Epithelial cell of prostate (primary cell): ENCODE measurements around the gene TNP2.

Experiments
- DNase-seq: peaks from one replicate; pipeline ENCODE4 v3.0.0-alpha.2; 2011; ENCODE audit warnings: low read depth, low spot score
- H3K27ac ChIP-seq: fragments of 450-650 bp; 2 replicates; pipeline ENCODE4 v1.5.1; 2017; ENCODE audit warnings: mild to moderate bottlenecking

Gene TNP2

GRCh38 chr16:11278681-11279628 is 9.8 kb upstream of the TNP2 start:
- no peak for DNase-seq
- H3K27ac ChIP-seq = no peak overlapping the region

- H3K27ac ChIP-seq = no peak overlapping the region
- no peak for DNase-seq
Observed at GRCh38 chr16:11277607-11278337, 8.6 kb upstream of the TNP2 start.

GRCh38 chr16:11276896-11277593 is 7.9 kb upstream of the TNP2 start:
- no peak overlapping the region for H3K27ac ChIP-seq

GRCh38 chr16:11276143-11276895 is 7.2 kb upstream of the TNP2 start, which contains the start of gene PRM2:
TSS of gene PRM2 (minus strand) at chr16:11276480. CDS start at chr16:11276370, 110 bp downstream.
- no peak within 1 kb of the TSS for H3K27ac ChIP-seq
- no peak for DNase-seq

More at GRCh38 chr16:11276896-11277593, 7.9 kb upstream of the TNP2 start:
- DNase-seq = no peak

GRCh38 chr16:11274964-11275363 is 5.8 kb upstream of the TNP2 start:
- DNase-seq = no peak
- H3K27ac ChIP-seq = no peak overlapping the region

- no peak for DNase-seq
Observed at GRCh38 chr16:11273721-11274324, 4.7 kb upstream of the TNP2 start.

GRCh38 chr16:11272921-11273720 is 4.0 kb upstream of the TNP2 start, which contains the start of gene PRM3:
TSS of gene PRM3 (minus strand) at chr16:11273629. CDS start at chr16:11273595, 34 bp downstream.
- no peak within 1 kb of the TSS for H3K27ac ChIP-seq
- no peak for DNase-seq

More at GRCh38 chr16:11273721-11274324, 4.7 kb upstream of the TNP2 start:
- no peak overlapping the region for H3K27ac ChIP-seq

GRCh38 chr16:11272484-11272883 is 3.4 kb upstream of the TNP2 start:
- no peak overlapping the region for H3K27ac ChIP-seq
- DNase-seq = no peak

GRCh38 chr16:11271610-11272009 is 2.5 kb upstream of the TNP2 start:
- DNase-seq = no peak
- H3K27ac ChIP-seq = no peak overlapping the region

- DNase-seq = no peak
- H3K27ac ChIP-seq = no peak overlapping the region
Observed at GRCh38 chr16:11270602-11271162, 1.6 kb upstream of the TNP2 start.

GRCh38 chr16:11265124-11265523 is 4.0 kb downstream of the TNP2 start:
- no peak overlapping the region for H3K27ac ChIP-seq
- DNase-seq = no peak

- no peak for DNase-seq
- no peak overlapping the region for H3K27ac ChIP-seq
Observed at GRCh38 chr16:11264155-11264832, 4.8 kb downstream of the TNP2 start.

GRCh38 chr16:11263737-11264136 is 5.4 kb downstream of the TNP2 start:
- DNase-seq = no peak
- no peak overlapping the region for H3K27ac ChIP-seq

GRCh38 chr16:11262915-11263314 is 6.2 kb downstream of the TNP2 start:
- DNase-seq = no peak
- no peak overlapping the region for H3K27ac ChIP-seq

- H3K27ac ChIP-seq = no peak overlapping the region
- DNase-seq = no peak
Observed at GRCh38 chr16:11260596-11260966, 8.5 kb downstream of the TNP2 start.

- DNase-seq = no peak
- H3K27ac ChIP-seq = no peak overlapping the region
Observed at GRCh38 chr16:11259655-11260595, 9.2 kb downstream of the TNP2 start.
